Stimulated activated CD8-positive, alpha-beta memory T cell treated with anti-CD3 and anti-CD28 coated beads, Interleukin-2, amount 100 ng/mL, for 1 hour (primary cell): ENCODE measurements around the gene IL18RAP.

ENCODE experiments used
- DNase-seq, 2 donors: peaks; one replicate each; pipeline ENCODE4 v3.0.0-alpha.2; 2020; ENCODE audit warnings: low read depth in 2 of 2

Gene IL18RAP

GRCh38 chr2:102498414-102498813 lies 75.5 kb downstream of the IL18RAP start:
- no peak for DNase-seq

- no peak for DNase-seq
Measured at GRCh38 chr2:102499558-102499957, 76.6 kb downstream of the IL18RAP start.
